ENCODE data around the gene XXYLT1. TPM values are rescaled to one million over a fixed set of nuclear protein-coding genes. Genes with fewer than 3 reads are reported as not detected.
A peak's percentile ranks its signal among the peaks of the same experiment; 100 is the strongest.

XXYLT1 gene
- total and polyA plus RNA-seq, 9 of the 15 experiments (the other 6 are each of a cell fraction or from before 2014, with no cell fraction given) = 1.9 to 18.9 (median 15.0) TPM

GRCh38 chr3:195116407-195117185, 154.4 kb downstream of the XXYLT1 start (continued):
- TF ChIP-seq E2F8 (IDR thresholded peaks at IDR 0.05; ENCODE audit: low read depth, partially characterized antibody) (no peak), ZEB2 (IDR thresholded peaks at IDR 0.05) (0 out of 2 replicates have a peak, but pooled peaks have one; percentile 64), SMARCE1 (IDR thresholded peaks at IDR 0.05) (peak; percentile 53; the same call in 1 of the 2 replicates), HDAC1 (IDR thresholded peaks at IDR 0.05) (peak in 1 of 2 experiments; percentile 36; a peak in 2 of 4 replicates), ARID1B (IDR thresholded peaks at IDR 0.05) (peak; percentile 83), FOXM1 (IDR thresholded peaks at IDR 0.05; ENCODE audit: low read depth) (no peak), FOXM1 (CRISPR knock-in tag; IDR thresholded peaks at IDR 0.05; ENCODE audit: low read depth) (no peak), RCOR1 (IDR thresholded peaks at IDR 0.05; ENCODE audit: borderline replicate concordance in 1 of 2, low read depth in 2 of 2, low read length in 2 of 2) (peak in 1 of 2 experiments; percentile 83; a peak in 2 of 4 replicates), CBFA2T3 (IDR thresholded peaks at IDR 0.05) (peak; percentile 82), TEAD4 (IDR thresholded peaks at IDR 0.05; ENCODE audit: low read length) (peak; percentile 61), TEAD4 (CRISPR knock-in tag; IDR thresholded peaks at IDR 0.05; ENCODE audit: borderline replicate concordance) (no peak), TAL1 (IDR thresholded peaks at IDR 0.05) (peak; percentile 53), RREB1 (CRISPR knock-in tag; IDR thresholded peaks at IDR 0.05) (0 out of 2 replicates have a peak, but pooled peaks have one; percentile 33), ZFX (CRISPR knock-in tag; IDR thresholded peaks at IDR 0.05) (no peak), CTBP1 (IDR thresholded peaks at IDR 0.05; ENCODE audit: borderline replicate concordance) (peak; percentile 58; the same call in 1 of the 2 replicates), KDM1A (IDR thresholded peaks at IDR 0.05) (peak; percentile 64 to 67; a peak in 3 of 4 replicates), DPF2 (IDR thresholded peaks at IDR 0.05) (peak; percentile 46; the same call in 1 of the 2 replicates), NCOA1 (IDR thresholded peaks at IDR 0.05; ENCODE audit: low read depth) (0 out of 2 replicates have a peak, but pooled peaks have one; percentile 19), ELK1 (CRISPR knock-in tag; IDR thresholded peaks at IDR 0.05) (no peak), SMAD4 (CRISPR knock-in tag; conservative IDR thresholded peaks at IDR 0.05) (0 out of 2 replicates have a peak, but pooled peaks have one; percentile 7), KLF16 (IDR thresholded peaks at IDR 0.05) (peak; percentile 46; the same call in 1 of the 2 replicates)

Data from K562 (cell line).